ENCODE measurements around the gene CRKL.

Gene CRKL

GRCh38 chr22:20982563-20982882 is 65.3 kb downstream of the CRKL start:
- Histone ChIP-seq H3K9me3 (no peaks in the 10 kb centered on the region), H3K4me3 (ENCODE audit: low read depth in 1 of 2, low read length in 1 of 2) (peak overlapping the region; percentile 76 to 84), H3K27me3 (peaks cover 9% of the 10 kb centered on the region), H3K36me3 (peaks cover 10% of the 10 kb centered on the region), H3K27ac (peak overlapping the region; percentile 76), H3K4me1 (ENCODE audit: control insufficient read depth in 1 of 2, insufficient read depth in 1 of 2, low read depth in 1 of 2, low read length in 1 of 2) (peaks cover 27 to 29% of the 10 kb centered on the region in 2 experiments)
- no peak for TF ChIP-seq CTCF (IDR thresholded peaks at IDR 0.05)

GRCh38 chr22:20983081-20983771 is 66.0 kb downstream of the CRKL start:
- H3K9me3 ChIP-seq: no peaks in the 10 kb centered on the region
- H3K36me3 ChIP-seq: peaks cover 17% of the 10 kb centered on the region
- H3K4me3 ChIP-seq (ENCODE audit: low read depth in 1 of 2, low read length in 1 of 2): peak overlapping the region in 1 of 2 experiments; percentile 84
- H3K27me3 ChIP-seq: peaks cover 9% of the 10 kb centered on the region
- TF ChIP-seq CTCF (IDR thresholded peaks at IDR 0.05): no peak
- peaks cover 27 to 29% of the 10 kb centered on the region in 2 experiments for H3K4me1 ChIP-seq (ENCODE audit: control insufficient read depth in 1 of 2, insufficient read depth in 1 of 2, low read depth in 1 of 2, low read length in 1 of 2)
- no peak overlapping the region for H3K27ac ChIP-seq

- no peak for TF ChIP-seq CTCF (IDR thresholded peaks at IDR 0.05)
- peaks cover 25% of the 10 kb centered on the region for H3K36me3 ChIP-seq
- peaks cover 17 to 19% of the 10 kb centered on the region in 2 experiments for H3K4me1 ChIP-seq (ENCODE audit: control insufficient read depth in 1 of 2, insufficient read depth in 1 of 2, low read depth in 1 of 2, low read length in 1 of 2)
- H3K4me3 ChIP-seq (ENCODE audit: low read depth in 1 of 2, low read length in 1 of 2): no peak overlapping the region
- no peak overlapping the region for H3K27ac ChIP-seq
- H3K27me3 ChIP-seq: no peaks in the 10 kb centered on the region
- no peaks in the 10 kb centered on the region for H3K9me3 ChIP-seq
Measured at GRCh38 chr22:20985720-20986119, 68.5 kb downstream of the CRKL start.

- no peak overlapping the region for H3K27ac ChIP-seq
- TF ChIP-seq CTCF (IDR thresholded peaks at IDR 0.05): no peak
- no peaks in the 10 kb centered on the region for H3K27me3 ChIP-seq
- no peak overlapping the region for H3K4me3 ChIP-seq (ENCODE audit: low read depth in 1 of 2, low read length in 1 of 2)
- peaks cover 14% of the 10 kb centered on the region in 2 experiments for H3K4me1 ChIP-seq (ENCODE audit: control insufficient read depth in 1 of 2, insufficient read depth in 1 of 2, low read depth in 1 of 2, low read length in 1 of 2)
- H3K9me3 ChIP-seq: no peaks in the 10 kb centered on the region
- H3K36me3 ChIP-seq: peaks cover 31% of the 10 kb centered on the region
Measured at GRCh38 chr22:20986365-20986764, 69.2 kb downstream of the CRKL start.

- peaks cover 7% of the 10 kb centered on the region in 2 experiments for H3K4me1 ChIP-seq (ENCODE audit: control insufficient read depth in 1 of 2, insufficient read depth in 1 of 2, low read depth in 1 of 2, low read length in 1 of 2)
- H3K9me3 ChIP-seq: no peaks in the 10 kb centered on the region
- H3K36me3 ChIP-seq: peaks cover 41% of the 10 kb centered on the region
- TF ChIP-seq CTCF (IDR thresholded peaks at IDR 0.05): no peak
- H3K27ac ChIP-seq: no peak overlapping the region
- no peak overlapping the region for H3K4me3 ChIP-seq (ENCODE audit: low read depth in 1 of 2, low read length in 1 of 2)
- H3K27me3 ChIP-seq: no peaks in the 10 kb centered on the region
Measured at GRCh38 chr22:20987375-20987774, 70.2 kb downstream of the CRKL start.

Data from neutrophil (primary cell).